Retinal pigment epithelial cell (primary cell): ENCODE measurements around the gene KRTAP10-1.

Experiments
- DNase-seq: peaks from one replicate; pipeline ENCODE4 v3.0.0-alpha.2; 2010; ENCODE audit warnings: low read depth
- H3K4me3 ChIP-seq: 2 replicates; pipeline ENCODE4 v1.5.1; 2011; ENCODE audit warnings: mild to moderate bottlenecking, low read length, control low read depth, moderate library complexity
- TF ChIP-seq, protein P1 (sequence below): conservative IDR thresholded peaks from 2 replicates; pipeline ENCODE4 v1.5.1; 2011; ENCODE audit warnings: low read depth, low read length, control low read depth, inconsistent platforms

Gene KRTAP10-1

DNA sequence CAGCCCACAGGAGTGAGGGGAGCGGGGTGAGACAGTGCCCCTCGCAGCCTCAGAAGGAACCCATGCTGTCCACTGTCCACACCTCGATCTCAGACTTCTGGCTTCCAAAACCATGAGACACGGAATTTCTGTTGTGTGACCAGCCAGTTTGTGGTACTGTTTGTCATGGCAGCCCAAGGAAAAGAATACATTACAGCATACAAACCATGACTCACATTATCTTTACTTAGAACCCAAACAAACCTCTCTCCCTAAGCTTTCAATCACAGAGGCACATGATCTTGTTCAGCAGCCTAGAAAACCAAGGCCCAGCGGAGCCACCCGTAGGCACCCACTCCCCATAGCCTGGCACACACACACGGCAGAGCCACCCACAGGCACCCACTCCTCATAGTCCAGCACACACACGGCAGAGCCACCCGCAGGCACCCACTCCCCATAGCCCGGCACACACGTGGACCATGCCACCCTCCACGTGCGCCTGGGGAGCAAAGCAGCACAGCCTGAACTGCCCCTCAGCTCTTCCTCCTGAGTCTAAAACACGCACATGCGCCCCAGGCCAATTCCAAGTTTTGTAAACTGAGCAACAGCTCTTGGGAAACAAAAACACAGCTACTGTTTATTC, 33.1 kb upstream of the KRTAP10-1 start:
- TF ChIP-seq, protein P1, sequence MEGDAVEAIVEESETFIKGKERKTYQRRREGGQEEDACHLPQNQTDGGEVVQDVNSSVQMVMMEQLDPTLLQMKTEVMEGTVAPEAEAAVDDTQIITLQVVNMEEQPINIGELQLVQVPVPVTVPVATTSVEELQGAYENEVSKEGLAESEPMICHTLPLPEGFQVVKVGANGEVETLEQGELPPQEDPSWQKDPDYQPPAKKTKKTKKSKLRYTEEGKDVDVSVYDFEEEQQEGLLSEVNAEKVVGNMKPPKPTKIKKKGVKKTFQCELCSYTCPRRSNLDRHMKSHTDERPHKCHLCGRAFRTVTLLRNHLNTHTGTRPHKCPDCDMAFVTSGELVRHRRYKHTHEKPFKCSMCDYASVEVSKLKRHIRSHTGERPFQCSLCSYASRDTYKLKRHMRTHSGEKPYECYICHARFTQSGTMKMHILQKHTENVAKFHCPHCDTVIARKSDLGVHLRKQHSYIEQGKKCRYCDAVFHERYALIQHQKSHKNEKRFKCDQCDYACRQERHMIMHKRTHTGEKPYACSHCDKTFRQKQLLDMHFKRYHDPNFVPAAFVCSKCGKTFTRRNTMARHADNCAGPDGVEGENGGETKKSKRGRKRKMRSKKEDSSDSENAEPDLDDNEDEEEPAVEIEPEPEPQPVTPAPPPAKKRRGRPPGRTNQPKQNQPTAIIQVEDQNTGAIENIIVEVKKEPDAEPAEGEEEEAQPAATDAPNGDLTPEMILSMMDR: no peak
- DNase-seq: no peak

DNA sequence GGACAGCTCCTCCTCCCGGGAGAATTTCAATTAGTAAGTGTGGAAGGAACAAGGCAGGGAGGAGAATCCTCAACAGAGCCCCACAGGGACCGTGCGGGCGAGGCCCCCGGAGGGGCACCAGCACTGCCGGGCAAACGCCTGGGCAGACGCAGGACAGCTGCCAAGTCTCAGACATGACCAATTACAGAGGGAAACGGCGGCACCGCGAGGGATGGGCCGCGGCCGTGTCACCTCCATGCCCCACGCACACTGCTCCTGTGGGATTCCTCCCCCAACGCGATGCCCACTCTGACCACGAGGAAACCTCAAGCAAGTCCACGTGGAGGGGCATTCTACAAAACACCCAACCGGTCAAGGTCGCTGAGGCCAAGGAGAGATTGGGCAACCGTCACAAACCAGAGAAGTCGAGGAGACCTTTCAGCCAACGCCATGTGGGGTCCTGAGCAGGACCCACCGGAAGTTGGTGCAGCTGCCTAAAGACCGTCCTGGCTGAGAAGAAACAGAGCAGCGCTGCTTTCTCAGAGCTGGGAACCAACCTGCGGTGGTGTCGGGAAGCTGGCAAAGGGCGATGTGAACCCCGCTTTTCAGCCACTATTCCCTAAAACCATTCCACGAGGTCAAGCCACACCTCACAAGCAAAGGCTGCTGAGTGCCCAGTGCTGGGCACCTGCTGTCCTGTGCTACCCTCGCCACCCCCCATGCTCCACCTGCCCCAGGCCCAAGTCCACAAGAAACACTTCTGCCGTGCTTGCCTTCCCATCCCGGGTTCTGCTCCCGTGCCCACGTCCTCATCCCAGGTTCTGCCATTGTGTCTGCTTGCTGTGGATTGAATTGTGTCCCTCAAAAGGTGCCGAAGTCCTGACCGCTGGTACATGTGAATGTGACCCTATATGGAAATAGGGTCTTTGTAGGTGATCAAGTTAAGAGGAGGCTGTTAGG, 32.1 kb upstream of the KRTAP10-1 start:
- H3K4me3 ChIP-seq: no peak overlapping the region
- DNase-seq: no peak

More for the DNA sequence above, 33.1 kb upstream of the KRTAP10-1 start:
- H3K4me3 ChIP-seq: no peak overlapping the region

DNA sequence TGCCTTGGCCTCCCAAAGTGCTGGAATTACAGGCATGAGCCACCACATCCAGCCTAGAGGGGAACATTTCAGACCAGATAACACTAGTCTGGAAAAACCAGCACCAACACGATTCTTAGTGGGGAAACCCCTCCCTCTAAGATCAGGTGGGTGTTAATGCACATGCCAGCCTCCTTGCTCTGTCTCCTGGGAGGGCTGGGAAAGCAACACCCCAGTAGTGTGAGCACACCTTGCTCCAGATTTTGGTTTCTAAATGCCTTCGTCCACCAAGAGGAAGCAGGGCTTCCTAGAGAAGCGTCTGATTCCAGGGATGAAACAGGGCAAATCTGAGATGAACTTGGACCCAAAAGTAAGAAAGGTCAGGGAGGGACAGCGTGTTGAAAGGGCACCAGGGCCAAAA, 31.3 kb upstream of the KRTAP10-1 start:
- TF ChIP-seq, protein P1: no peak
- no peak overlapping the region for H3K4me3 ChIP-seq
- no peak for DNase-seq

More for the DNA sequence above, 32.1 kb upstream of the KRTAP10-1 start:
- TF ChIP-seq, protein P1: no peak

DNA sequence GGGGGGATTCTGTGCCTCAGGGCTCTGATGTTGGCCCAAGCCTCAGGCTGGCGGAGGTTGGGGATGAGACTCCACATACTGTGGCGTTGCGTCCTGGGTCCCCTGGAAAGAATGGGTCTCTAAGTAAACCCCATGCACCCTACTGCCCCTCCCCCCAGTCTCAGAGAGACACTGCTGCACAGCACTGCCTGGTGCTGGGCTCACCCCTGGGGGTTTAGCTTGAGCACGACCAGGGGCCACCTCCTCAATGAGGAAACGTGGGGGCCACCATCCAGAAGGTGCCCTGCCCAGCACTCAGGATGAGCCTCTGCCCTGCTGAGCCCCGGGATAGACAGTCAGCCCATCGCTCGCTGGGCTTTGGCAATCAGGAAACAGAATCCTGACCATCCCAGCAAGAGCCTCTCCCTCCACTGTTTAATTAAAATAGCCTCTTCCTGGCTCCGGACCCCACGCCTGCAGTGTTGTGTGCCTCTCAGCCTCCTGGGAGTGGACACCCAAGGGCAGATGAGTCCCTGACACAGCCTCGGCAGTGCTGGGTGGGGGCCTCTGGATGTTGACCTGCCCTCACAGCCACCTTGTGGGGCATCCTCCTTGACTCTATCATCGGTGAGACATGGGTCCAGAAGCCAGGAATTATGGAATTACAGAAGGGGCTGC, 30.0 kb upstream of the KRTAP10-1 start:
- DNase-seq: no peak
- TF ChIP-seq, protein P1: no peak
- no peak overlapping the region for H3K4me3 ChIP-seq

DNA sequence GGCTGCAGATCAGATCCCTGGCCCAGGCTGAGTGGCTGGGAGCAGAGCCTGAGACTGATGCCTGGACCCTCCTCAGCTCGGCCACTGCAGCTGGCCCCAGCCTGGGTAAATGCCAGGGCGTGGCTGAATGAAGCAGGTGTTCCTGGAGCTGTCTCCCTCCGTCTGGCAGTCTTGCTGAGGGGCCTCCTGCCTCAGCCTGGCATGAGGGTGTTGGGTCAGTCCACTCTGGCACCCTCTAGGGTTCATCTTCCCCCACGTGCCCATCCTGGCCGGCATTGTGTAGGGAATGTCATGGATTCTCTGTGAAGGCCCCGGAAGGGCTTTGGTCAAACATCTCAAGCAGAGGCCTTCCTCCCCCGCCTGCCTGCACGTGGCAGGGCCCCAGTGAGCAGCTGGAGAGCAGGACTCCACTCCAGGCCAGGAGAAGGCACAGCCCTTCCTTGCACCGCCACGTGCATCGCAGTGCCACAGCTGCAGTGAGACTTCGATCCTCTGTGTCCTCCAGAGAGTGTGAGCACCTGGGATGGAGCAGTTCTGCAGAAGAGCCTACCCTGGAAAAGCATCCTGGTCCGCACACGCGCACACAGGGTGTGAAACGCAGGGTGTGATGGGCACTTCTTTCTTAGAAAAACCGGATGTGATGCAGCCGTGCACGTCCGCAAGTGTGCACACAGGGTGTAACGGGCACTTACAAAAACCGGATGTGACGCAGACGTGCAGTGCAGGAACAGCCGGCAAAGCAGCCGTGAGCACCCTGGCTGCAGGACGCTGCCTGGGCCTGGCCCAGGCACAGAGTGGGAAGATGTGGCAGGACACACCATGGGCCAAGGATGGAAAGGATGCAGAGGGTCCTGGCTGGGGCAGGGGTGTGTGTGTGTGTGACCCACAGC, 28.9 kb upstream of the KRTAP10-1 start:
- H3K4me3 ChIP-seq: no peak overlapping the region
- TF ChIP-seq, protein P1: no peak
- DNase-seq: no peak

DNA sequence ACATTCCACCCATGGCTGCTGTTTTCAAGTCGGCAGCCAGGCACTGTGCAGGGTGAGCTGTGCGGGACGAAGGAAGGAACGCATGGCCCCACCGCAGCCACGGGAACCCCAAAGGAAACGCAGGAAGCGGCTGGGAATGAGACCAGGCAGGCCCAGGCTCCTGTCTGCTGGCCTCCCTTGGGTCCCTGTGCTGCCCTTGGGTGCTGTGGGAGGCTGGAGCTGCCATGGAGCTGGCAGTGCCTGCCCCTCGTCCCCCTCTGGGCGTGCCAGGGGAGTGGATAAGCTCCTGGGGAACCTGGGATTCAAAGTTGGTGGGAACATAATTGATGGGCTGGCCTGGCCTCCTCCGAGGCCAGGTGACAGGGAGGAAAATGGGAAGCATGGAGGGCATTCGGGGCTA, 28.3 kb upstream of the KRTAP10-1 start:
- H3K4me3 ChIP-seq: no peak overlapping the region
- TF ChIP-seq, protein P1: no peak
- no peak for DNase-seq
